SK-N-SH treated with all-trans-retinoic acid at 6 μM for 48 hours (cell line): ENCODE measurements around the gene GPR151.

ENCODE experiments used
- RARB ChIP-seq: fragments of 250-450 bp; sonication (Bioruptor Pico); IDR thresholded peaks from 2 replicates; pipeline ENCODE4 v1.8.0; 2021; ENCODE audit warnings: mild to moderate bottlenecking, moderate library complexity
- TF ChIP-seq, protein P1 (sequence below): fragments of 250-450 bp; sonication (Bioruptor Pico); IDR thresholded peaks from 2 replicates; pipeline ENCODE4 v1.8.0; 2021; ENCODE audit warnings: low read depth, mild to moderate bottlenecking, moderate library complexity, borderline replicate concordance

DNA sequence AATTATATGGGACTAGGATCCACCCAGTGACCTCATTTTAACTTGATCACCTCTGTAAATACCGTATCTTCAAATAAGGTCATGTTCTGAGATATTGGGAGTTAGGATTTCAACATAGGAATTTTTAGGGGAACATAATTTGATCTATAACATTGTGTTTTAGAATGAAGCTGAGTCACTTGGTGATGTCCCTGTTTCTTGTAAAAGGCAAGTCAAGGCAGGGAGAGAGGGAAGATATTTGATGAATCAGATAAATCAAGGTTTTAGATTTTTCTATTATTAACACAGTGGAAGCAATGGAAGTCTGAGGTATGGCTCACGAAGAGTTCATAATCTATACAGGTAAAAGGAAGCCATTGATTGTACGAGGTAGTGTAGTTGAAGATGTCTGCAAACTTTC is 11.8 kb upstream of the GPR151 start:
- no peak for TF ChIP-seq RARB
- TF ChIP-seq, protein P1, sequence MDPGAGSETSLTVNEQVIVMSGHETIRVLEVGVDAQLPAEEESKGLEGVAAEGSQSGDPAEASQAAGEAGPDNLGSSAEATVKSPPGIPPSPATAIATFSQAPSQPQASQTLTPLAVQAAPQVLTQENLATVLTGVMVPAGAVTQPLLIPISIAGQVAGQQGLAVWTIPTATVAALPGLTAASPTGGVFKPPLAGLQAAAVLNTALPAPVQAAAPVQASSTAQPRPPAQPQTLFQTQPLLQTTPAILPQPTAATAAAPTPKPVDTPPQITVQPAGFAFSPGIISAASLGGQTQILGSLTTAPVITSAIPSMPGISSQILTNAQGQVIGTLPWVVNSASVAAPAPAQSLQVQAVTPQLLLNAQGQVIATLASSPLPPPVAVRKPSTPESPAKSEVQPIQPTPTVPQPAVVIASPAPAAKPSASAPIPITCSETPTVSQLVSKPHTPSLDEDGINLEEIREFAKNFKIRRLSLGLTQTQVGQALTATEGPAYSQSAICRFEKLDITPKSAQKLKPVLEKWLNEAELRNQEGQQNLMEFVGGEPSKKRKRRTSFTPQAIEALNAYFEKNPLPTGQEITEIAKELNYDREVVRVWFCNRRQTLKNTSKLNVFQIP (CRISPR knock-in tag), result no peak
